IPS-18c (cell line): Measurements from ENCODE around the gene DCUN1D2.
"Not testable (repeated sequence)": the region's sequence is repeated elsewhere in the genome, so short reads cannot be mapped to it uniquely, and the experiment has no call there.

Source experiments
- H3K4me3 ChIP-seq: 2 replicates; pipeline ENCODE4 v1.7.0; 2013; ENCODE audit warnings: low read depth, mild to moderate bottlenecking, low read length, moderate library complexity; ENCODE audit not compliant: insufficient read depth
- H3K9me3 ChIP-seq: one replicate; pipeline ENCODE4 v1.6.1; 2013; ENCODE audit warnings: mild to moderate bottlenecking, low read length, moderate library complexity; ENCODE audit not compliant: control insufficient read depth, insufficient read depth

Gene DCUN1D2

GRCh38 chr13:113458253-113459065 lies 32.1 kb downstream of the DCUN1D2 start:
- Histone ChIP-seq H3K9me3 (peaks cover 2% of the 10 kb centered on the region), H3K4me3 (no peak overlapping the region)

- no peak overlapping the region for H3K4me3 ChIP-seq
- H3K9me3 ChIP-seq: peaks cover 2% of the 10 kb centered on the region
Measured at GRCh38 chr13:113457510-113457909, 33.0 kb downstream of the DCUN1D2 start.

GRCh38 chr13:113456116-113456702 lies 34.3 kb downstream of the DCUN1D2 start:
- H3K9me3 ChIP-seq: peaks cover 2% of the 10 kb centered on the region
- no peak overlapping the region for H3K4me3 ChIP-seq

- Histone ChIP-seq H3K9me3 (peaks cover 2% of the 10 kb centered on the region), H3K4me3 (no peak overlapping the region)
Measured at GRCh38 chr13:113455384-113455783, 35.1 kb downstream of the DCUN1D2 start.

GRCh38 chr13:113454936-113455335 lies 35.6 kb downstream of the DCUN1D2 start:
- no peak overlapping the region for H3K4me3 ChIP-seq
- peaks cover 2% of the 10 kb centered on the region for H3K9me3 ChIP-seq

- Histone ChIP-seq H3K9me3 (peaks cover 2% of the 10 kb centered on the region), H3K4me3 (no peak within 1 kb of the TSS)
Measured at GRCh38 chr13:113452942-113453901, 37.3 kb downstream of the DCUN1D2 start, which contains the start of gene ADPRHL1. ADPRHL1 (minus strand) TSS chr13:113453488; CDS start chr13:113453437, 51 bp downstream.

- Histone ChIP-seq H3K4me3 (no peak overlapping the region), H3K9me3 (peaks cover 2% of the 10 kb centered on the region)
Measured at GRCh38 chr13:113452466-113452865, 38.0 kb downstream of the DCUN1D2 start.

GRCh38 chr13:113451951-113452421 lies 38.5 kb downstream of the DCUN1D2 start:
- no peak overlapping the region for H3K4me3 ChIP-seq
- H3K9me3 ChIP-seq: peaks cover 2% of the 10 kb centered on the region

GRCh38 chr13:113450861-113451620 lies 39.5 kb downstream of the DCUN1D2 start:
- not testable (repeated sequence) for H3K9me3 ChIP-seq, H3K4me3 ChIP-seq

GRCh38 chr13:113450348-113450744 lies 40.2 kb downstream of the DCUN1D2 start:
- H3K9me3 ChIP-seq, H3K4me3 ChIP-seq: not testable (repeated sequence)

GRCh38 chr13:113449693-113450347 lies 40.7 kb downstream of the DCUN1D2 start:
- no peak overlapping the region for H3K4me3 ChIP-seq
- no peaks in the 10 kb centered on the region for H3K9me3 ChIP-seq

GRCh38 chr13:113448885-113449692 lies 41.4 kb downstream of the DCUN1D2 start:
- Histone ChIP-seq H3K4me3 (no peak overlapping the region), H3K9me3 (peaks cover under 1% of the 10 kb centered on the region)

GRCh38 chr13:113448545-113448884 lies 42.0 kb downstream of the DCUN1D2 start:
- Histone ChIP-seq H3K4me3 (no peak overlapping the region), H3K9me3 (peaks cover 2% of the 10 kb centered on the region)

- peaks cover 2% of the 10 kb centered on the region for H3K9me3 ChIP-seq
- no peak overlapping the region for H3K4me3 ChIP-seq
Measured at GRCh38 chr13:113447596-113447995, 42.9 kb downstream of the DCUN1D2 start.

GRCh38 chr13:113446488-113446854 lies 44.0 kb downstream of the DCUN1D2 start:
- Histone ChIP-seq H3K9me3 (peaks cover 2% of the 10 kb centered on the region), H3K4me3 (no peak overlapping the region)
